Activated CD4-positive, CD25-positive, alpha-beta regulatory T cell treated with anti-CD3 and anti-CD28 coated beads, Interleukin-2, amount 50 U/mL, for 24 hours (primary cell): ENCODE measurements around the gene ARHGEF35.
A peak's percentile ranks its signal among the peaks of the same experiment; 100 is the strongest.
"Not testable (repeated sequence)": the region's sequence is repeated elsewhere in the genome, so short reads cannot be mapped to it uniquely, and the experiment has no call there.

Experiments used
- ATAC-seq, 2 donors: fragments of 150-1000 bp; cut with Tn5 transposase; one replicate each; pipeline ENCODE4 v1.10.0; 2021; ENCODE audit warnings: mild to moderate bottlenecking in 1 of 2, moderate library complexity in 1 of 2

Gene ARHGEF35

GRCh38 chr7:144195212-144195872, at the start of gene ARHGEF35:
Gene ARHGEF35, minus strand, starts transcription at chr7:144195833. Its CDS starts 7,450 bp downstream, at chr7:144188383.
- ATAC-seq: peak; percentile 61 to 62

GRCh38 chr7:144245372-144245771, 49.7 kb upstream of the ARHGEF35 start:
- ATAC-seq: peak in 1 of 2 donors; percentile 36

DNA sequence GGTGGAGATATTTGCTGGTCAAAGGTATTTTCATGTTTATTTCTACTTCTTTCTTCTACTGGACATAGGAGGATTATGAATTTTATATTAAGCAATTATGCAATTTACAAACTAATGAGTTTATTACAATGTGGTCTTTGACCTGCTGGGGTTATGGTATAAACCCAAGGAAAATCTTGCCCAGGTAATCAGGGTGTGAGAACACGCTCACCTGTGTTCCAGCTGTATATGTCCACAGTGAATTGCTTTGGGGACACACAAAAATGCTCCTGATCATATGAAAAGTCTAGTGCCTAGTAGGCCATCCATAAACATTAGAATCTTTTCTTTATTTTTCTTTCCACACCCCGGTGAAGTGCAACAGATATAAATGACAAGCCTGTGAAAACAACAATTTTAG, 43.7 kb upstream of the ARHGEF35 start, which contains the start of gene OR2A42:
Gene OR2A42 (minus strand): TSS at position 241 of the 400 bp plus-strand sequence. CDS start 6,762 bp downstream, outside the sequence.
- ATAC-seq: not testable (repeated sequence)

DNA sequence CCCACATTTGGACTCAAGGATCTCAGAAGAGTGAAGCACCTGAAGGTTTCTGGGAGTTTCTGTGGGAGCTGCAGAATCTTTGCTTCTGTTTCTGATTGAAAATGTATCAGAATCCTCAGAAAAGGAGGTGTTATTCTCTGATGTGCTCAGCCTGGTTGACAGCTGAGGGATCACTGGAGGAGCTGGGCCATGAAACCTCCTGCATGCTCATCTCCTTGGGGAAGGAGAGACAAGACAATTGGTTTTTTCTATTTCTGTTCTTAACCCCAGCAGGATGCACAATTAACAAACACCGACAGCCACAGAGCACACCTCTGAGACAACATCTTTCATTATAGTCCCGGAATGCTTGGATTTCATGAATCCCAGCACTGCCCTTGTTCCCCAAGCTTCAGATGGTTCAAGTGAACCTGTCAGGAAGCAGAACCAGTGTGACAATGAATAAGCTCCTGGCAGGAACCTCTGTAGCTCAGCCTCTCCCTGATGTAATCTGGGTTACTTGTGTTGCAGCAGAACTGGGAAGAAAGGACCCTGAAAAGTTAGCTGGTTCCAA, 43.0 kb upstream of the ARHGEF35 start:
- not testable (repeated sequence) for ATAC-seq

- ATAC-seq: not testable (repeated sequence)
Observed at GRCh38 chr7:144233039-144233438, 37.4 kb upstream of the ARHGEF35 start.

DNA sequence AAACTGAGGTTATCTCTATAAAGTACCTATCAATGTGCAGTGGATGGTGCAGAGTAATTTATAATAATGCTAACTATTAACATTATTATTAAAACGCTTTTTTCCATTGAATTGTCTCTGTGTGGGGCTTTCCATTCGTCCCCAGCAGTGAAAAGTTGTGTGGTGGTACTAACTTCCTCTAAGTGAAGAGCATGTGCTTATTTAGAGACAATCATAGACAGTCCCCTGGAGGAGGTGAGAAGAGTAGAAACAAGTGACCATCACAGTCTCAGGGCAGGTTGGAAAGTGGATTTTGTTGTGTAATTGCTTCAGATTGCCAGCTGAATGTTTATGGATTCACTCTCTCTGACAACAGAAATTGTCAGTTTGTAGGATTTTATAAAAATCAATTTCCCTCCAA, 35.4 kb upstream of the ARHGEF35 start:
- not testable (repeated sequence) for ATAC-seq

DNA sequence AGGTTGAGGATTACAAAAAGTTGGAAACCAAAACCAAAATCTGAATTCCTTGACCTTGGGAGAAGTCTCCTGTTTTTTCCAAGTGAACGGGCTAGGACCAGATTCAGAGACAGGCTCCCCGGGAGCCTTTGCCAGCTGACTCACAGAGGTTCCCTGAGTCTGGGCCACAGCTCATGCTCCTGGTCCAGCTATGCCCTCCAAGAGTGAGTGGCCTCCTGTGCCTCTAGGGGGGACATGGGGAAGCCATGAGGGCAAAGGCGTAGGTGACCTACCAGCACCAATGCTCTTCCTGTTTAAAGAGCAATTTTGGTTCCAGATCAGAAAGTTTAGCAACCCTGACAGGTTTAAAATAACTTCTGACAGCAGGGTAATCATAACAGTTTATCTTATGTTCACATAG, 33.2 kb upstream of the ARHGEF35 start:
- ATAC-seq: not testable (repeated sequence)

- ATAC-seq: not testable (repeated sequence)
Observed at GRCh38 chr7:144226866-144227265, 31.2 kb upstream of the ARHGEF35 start.

DNA sequence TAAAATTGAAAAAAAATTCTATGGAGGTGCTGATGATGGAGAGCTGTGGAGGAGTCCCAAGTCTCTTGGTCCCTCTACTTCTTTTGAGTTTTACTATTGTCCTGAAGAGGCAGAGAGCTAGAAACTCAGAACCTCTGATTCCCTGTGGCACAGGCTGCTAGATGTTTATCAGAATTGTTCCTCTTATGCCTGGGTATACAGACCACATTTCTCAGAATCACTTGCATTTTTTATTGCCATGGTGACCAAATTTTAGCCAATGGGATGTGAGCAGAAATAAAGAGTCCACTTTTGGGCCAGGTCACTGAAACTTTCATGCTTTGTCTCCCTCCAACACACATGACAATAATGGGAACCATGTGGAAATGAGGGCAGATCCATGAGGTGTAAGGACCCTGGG, 28.0 kb upstream of the ARHGEF35 start:
- ATAC-seq: not testable (repeated sequence)

GRCh38 chr7:144220531-144220930, 24.9 kb upstream of the ARHGEF35 start:
- ATAC-seq: not testable (repeated sequence)

DNA sequence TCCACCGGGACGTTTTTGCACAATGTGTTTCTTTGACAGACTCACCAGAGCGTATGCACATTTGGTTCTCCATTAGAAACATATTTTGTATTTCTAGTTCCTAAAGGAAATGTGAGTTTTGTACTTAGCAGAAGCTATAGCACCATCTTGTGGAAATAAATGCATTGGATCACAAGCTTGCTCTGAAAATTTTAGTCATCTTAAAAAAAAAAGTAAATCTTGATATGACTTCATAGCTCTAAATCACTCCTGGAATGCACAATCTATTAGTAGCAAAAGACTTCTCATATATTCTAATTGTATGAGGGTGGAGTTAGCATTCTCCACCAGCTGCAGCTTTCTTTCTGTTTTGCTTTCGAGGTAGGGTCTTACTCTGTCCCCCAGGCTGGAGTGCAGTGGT, 23.5 kb upstream of the ARHGEF35 start:
- peak; percentile 75 to 82 for ATAC-seq

DNA sequence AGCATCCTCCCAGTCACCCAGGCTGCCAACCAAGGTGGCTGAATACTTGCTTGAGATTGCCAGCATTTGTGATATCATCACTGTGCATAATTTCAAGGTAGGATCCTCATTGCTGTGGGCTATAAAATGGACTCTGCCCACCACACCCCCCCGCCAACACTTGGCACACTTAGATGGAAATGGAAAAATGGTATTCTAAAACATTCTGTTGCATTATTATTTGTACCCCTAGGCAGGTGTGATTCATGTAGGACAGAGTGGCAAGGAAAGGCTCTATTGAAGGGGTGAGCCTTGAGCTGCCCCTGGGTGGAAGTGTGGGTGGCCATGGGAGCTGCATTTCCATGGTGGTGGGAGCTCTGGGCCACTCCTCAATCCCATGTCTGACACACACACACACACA, 22.9 kb upstream of the ARHGEF35 start:
- not testable (repeated sequence) for ATAC-seq

- not testable (repeated sequence) for ATAC-seq
Observed at GRCh38 chr7:144217200-144217599, 21.6 kb upstream of the ARHGEF35 start.

DNA sequence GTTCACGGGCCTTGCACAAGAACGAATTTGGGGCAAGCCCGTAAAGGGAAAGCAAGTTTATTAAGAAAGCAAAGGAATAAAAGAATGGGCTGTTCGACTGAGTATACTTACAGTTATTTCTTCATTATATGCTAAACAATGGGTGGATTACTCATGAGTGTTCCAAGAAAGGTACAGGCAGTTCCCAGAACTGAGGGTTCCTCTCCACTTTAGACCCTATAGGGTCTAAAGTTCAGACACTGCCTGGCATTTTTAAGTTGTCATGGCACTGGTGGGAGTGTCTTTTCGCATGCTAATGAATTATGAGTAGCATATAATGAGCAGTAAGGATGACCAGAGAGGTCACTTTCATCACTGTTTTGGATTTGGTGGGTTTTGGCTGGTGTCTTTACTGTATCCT, 9.7 kb upstream of the ARHGEF35 start:
- peak; percentile 69 to 72 for ATAC-seq

DNA sequence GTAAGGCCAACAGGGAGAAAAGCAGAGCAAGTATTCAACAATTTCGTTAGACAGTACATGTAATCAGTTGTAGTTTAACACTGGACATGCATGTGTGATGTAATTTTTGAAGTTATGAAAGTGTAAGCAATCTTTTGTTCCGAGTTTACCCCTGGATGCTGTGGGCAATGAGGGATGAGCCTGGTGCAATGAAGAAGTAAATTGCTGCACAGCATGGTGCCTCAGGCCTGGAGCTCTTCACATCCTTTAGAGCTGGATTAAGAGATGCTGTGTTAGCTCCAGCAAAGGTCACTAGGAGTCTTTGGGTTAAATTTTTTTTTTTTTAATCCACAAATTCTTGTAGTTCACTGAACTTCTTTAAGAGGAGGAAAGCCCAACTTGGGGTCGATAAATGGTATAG, 7.5 kb upstream of the ARHGEF35 start:
- not testable (repeated sequence) for ATAC-seq

DNA sequence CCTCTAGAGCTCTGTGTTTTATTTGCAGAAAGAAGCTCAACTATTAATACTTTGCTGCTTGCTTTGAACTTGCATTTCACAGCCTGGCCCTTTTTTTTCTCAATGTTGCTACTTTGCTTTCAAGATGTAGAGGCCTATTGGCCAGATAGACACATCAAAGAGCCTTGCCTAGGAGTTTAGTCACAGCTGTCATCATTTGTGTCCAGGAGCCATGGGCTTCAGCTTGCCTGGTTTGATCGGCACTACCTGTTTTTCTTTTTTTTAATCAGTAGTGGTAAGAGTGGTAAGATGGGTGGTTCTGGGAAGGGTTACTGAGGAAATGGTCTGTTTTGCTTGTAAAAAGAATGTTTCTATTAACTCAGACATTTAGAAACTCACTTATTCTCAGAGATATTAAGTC, 6.3 kb upstream of the ARHGEF35 start:
- ATAC-seq: peak; percentile 75 to 77

DNA sequence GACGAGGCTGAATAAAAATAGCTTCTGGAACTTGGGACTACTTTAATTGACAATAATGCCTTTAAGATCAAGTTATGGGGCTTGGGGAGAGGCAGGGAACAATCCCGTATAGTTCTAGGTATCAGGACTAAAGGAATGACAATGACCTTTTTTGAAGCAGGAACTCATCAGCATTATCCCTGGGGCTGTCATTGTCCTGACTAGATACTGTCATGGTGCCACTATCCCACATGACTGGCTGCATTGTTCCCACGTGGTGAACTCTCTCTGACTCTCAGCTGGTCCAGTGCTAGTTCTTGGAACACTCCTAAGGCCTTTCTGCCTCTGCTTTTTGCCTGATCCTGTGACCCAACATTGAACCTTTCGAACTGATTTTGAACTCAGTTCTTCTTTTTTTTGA, 3.3 kb upstream of the ARHGEF35 start:
- ATAC-seq: not testable (repeated sequence)

GRCh38 chr7:144194453-144194852, 1.2 kb downstream of the ARHGEF35 start:
- ATAC-seq: not testable (repeated sequence)

DNA sequence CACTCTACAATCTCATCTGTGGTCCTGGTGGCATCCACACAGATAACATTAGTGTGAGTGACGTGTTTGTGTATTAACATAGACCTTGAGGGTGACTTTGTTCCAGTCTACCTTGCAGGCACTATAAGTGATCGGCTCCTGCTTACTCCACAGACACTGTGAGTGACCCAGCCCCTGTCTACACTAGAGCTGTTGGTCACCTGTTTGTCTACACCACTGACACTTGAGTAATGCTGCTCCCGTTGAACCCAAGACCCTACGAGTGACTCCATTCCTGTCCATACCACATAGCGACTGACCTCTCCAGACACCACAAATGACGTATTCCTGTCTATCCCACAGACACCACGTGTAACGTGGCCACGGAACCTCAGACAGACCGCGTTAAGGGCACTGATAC, 1.9 kb downstream of the ARHGEF35 start:
- peak; percentile 28 to 41 for ATAC-seq

DNA sequence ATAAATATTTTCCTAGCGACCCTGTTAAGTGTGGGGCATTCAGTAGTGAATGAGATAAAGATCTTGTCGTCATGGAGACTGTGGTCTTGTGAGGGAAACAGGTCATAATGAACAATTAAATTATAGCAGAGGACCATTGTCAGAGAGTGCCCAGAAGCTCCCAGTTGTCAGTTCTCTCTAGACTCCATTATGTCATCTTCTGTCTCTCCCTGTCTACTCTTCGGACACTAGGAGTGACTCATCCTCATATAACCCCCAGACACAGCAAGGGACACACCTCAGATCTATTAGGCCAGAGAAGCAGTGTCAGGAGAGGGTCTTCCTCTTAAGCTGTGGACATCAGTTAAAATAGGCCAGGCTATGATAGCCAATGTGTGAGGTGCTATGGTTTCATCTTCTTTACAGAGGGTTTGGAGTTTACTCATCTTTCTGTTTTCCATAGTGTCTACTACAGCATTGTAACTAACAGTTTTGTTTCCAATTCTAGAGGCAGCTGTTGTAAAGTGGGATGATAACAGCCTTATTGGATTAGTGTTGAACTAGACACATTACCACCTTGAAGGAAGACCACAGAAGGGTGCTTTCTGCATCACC, 7.0 kb downstream of the ARHGEF35 start:
- peak in 1 of 2 donors; percentile 43 for ATAC-seq

DNA sequence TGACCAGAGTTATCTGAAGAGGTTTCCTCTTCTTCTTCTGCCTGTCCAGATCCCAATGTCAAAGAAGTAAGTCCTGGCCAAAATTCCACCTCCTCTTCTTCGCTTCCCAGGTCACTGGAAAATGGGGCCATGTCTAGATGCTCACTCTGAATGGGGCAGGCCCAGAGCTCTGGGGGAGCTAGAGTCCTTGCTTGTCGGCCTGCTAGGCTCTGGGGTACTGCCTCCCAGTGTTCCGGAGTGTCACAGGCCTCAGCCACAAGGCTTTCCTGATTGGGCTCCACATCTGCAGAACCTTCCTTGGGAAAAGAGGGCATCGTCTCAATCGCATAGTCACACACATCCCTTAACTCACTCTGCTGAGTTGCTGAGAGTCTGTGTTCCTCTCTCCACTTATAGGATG, 7.8 kb downstream of the ARHGEF35 start:
- not testable (repeated sequence) for ATAC-seq

DNA sequence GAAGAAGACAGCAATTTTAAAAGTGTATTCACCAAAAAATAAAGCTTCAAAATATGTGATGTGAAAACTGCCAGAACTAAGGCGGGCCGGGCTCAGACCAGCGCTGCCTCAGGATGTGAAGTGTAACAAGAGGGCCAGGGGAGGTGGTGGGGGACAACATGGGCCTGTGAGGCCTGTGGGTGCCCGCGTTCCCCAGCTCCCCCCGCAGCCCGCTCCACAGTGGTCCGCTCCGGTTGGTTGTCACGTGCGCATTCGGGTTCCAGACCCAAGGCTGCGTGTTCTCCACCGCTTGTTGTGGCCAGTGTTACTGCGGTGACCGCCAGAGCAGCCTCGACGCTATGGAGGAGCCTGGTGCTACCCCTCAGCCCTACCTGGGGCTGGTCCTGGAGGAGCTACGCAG, 12.5 kb downstream of the ARHGEF35 start, which contains the start of gene CTAGE4:
Gene CTAGE4 (plus strand): TSS at position 301 of the 400 bp plus-strand sequence. CDS start 38 bp downstream, at position 339.
- ATAC-seq: not testable (repeated sequence)

- not testable (repeated sequence) for ATAC-seq
Observed at GRCh38 chr7:144179165-144179479, 16.5 kb downstream of the ARHGEF35 start.
